NCI-H82 treated with DMSO at 0.1 percent for 48 hours (cell line): ENCODE data around the gene MCFD2.

ENCODE experiments used
- DNase-seq: peaks from one replicate; lab custom pipeline; 2025; ENCODE audit not compliant: unreplicated experiment; lab: John Stamatoyannopoulos, UW

Gene MCFD2

DNA sequence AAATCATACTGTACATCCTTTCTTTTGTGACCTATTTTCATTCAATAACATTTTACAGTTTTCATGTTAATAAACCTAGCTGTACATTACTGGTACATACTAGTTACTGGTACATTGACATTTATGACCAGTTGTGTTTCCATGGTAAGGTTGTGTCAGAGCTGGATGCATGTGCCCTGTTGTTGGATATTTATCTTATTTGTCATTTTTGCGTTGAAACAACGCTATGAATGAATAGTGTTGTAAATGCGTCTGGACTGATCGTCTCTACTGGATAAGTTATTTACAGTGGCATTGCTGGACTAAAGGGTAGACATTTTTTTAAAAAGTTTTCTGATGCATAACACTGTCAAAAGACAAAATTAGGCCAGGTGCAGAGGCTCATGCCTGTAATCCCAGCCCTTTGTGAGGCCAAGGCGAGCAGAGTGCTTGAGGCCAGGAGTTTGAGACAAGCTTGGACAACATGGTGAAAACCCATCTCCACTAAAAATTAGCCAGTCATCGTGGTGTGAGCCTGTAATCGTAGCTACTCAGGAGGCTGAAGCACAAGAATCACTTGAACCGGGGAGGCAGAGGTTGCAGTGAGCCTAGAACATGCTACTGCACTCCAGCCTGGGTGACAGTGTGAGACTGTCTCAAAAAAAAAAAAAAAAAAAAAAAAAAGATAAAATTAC is 40.2 kb downstream of the MCFD2 start:
- DNase-seq = no peak

DNA sequence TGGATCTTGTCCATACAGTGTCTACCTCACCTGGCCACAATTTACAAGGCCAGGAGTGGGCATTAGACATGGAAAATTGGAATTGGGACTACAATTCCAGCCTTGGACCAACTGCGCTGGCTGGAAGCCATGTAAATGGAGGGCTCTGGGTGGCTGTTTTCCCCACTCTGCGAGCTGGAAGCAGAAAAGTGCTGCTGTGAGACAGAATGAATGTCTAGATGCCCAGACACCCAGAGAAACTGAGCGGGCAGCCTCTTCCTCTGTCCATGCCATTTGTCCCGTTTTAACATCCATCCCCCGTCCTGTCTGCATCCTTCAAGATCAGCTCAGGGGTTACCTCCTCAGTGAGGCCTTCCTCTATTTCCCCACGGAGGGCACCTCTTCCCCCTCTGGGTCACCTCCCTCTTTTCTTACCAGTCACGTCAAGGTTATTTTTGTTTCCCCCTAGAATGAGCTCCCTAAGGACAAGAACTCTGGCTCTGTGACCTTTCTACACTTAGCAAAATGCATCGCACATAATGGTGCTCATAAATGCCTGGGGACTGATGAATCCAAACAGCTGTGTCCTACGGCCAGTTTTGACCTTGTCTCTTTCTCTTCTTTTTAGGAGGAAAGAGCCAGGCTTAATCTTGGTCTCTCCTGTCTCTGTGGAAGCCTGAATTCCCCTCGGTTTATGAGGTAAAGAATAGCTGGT is 41.2 kb downstream of the MCFD2 start:
- no peak for DNase-seq

GRCh38 chr2:46873604-46874068 is 42.0 kb downstream of the MCFD2 start:
- DNase-seq = no peak

- no peak for DNase-seq
Observed at GRCh38 chr2:46872902-46873603, 42.6 kb downstream of the MCFD2 start.

- DNase-seq = no peak
Observed at GRCh38 chr2:46871976-46872381, 43.6 kb downstream of the MCFD2 start.

DNA sequence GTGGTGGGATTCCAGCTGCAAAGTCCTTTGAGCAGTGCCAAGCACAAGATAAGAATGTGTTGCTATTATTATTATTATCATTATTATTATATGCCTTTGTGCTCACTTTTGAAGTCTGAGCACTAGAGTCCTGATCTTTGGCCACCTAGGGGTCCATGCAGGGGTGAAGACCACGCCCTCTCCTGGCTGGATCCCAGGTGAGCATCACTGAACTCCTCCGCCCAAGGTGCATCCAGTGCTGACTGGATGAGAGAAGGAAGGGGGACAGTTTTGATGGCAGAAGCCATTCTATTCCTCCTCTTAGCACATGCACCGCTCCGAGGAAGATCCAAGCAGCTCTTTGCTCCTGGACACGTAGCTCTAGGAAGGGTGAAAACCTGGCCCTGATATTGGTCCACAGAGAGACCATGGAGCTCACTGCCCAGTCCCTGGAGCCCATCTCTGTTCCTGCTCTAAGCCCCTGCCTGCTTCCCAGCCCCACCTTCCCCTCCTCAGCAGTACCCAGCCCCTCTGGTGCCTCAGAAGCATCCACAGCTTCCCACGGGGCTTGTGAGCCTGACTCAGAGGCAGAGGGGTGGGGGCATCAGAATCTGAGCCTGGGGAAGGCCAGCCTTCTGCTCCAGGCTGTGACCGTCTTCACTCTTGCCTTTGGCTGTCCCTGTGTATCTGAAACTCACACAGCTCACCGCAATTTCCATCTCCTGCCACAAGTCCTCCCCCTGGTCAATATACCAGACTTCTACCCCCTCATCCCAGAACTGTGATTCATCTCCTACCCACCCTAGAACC is 45.4 kb downstream of the MCFD2 start:
- DNase-seq = no peak

DNA sequence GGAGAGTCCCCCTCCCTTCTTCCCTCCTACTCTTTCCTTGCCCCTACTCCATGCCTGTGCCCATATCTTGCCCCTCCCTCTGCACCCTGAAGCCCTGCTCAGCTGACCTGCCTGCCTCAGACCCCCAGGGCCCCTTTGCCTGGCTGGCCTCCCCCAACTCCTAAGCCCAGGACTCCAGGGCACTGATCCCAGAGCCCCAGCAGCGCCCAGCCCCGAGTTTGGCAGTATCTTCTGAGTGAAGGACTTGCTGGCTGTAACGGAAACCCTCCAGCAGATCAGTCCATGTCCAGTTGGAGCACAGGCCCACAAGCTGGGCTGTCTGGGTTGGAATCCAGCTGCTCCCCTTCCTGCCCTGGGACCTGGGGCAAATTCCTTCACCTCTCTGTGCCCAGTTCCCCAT is 46.0 kb downstream of the MCFD2 start:
- DNase-seq = no peak

DNA sequence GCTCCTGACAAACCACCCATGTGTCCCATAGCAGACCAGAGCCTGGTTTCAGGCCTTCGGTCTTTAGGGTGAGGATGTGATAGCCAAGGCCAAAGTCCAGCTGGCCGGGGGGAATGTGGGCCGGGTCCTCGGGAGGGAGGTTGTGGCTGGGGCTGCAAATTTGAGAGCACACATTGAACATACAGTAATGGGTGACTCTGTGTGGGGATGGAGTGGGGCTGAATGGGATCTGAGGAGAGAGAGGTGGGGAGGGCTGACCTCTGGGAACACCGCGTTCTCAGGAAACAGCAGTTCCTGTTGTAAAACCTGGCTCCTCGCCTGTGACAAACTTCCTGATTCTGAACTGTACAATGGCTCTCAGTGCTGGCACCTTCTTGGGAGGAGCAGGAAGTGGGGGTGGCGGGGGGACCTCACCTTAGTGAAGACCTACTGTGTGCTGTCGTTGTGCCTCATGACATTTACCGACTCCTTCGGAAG is 48.8 kb downstream of the MCFD2 start:
- no peak for DNase-seq

- DNase-seq = no peak
Observed at GRCh38 chr2:46865181-46865970, 50.2 kb downstream of the MCFD2 start.

GRCh38 chr2:46863882-46864281 is 51.7 kb downstream of the MCFD2 start:
- DNase-seq = no peak

GRCh38 chr2:46862514-46862913 is 53.1 kb downstream of the MCFD2 start:
- DNase-seq = no peak

- no peak for DNase-seq
Observed at GRCh38 chr2:46861916-46862315, 53.7 kb downstream of the MCFD2 start.

GRCh38 chr2:46859482-46859881 is 56.1 kb downstream of the MCFD2 start:
- DNase-seq = no peak

GRCh38 chr2:46858702-46859090 is 56.9 kb downstream of the MCFD2 start:
- no peak for DNase-seq

DNA sequence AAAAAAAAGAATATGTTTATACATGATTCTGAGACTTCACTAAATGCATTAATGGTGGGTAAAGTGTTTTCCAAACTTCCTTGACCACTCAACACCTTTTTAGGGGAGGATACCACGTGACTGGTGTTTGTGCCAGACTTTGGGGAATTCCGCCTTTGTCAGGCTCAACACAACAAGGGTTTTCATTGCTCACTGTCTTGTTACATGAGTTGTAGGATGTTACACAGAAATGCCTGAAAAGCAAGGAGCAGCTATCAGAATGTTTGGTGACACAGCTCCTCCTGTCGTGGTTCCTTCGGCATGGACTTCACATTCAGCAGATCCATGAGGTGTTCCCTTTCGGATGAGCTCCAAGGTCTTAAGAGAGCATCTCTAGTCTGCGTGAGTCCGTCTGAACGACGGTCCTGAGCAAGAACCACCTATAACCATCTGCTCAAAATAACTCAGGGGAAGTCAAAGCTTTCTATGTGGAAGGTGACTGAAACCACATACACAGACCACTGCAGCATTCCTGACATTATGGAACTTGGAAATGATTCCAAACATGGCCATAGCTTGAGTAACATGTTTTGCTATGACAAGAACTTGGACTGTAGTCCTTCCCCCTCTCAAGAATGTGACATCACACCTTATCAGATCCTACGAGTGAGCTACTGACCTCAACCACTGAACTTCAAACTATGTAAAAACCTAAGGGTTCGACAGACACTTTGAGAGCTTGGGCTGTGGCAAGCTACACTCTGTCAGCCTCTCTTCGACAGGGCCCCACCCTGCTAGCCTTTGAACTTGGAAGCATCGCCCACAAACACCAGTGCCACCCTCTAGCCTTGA is 57.5 kb downstream of the MCFD2 start:
- DNase-seq = no peak

DNA sequence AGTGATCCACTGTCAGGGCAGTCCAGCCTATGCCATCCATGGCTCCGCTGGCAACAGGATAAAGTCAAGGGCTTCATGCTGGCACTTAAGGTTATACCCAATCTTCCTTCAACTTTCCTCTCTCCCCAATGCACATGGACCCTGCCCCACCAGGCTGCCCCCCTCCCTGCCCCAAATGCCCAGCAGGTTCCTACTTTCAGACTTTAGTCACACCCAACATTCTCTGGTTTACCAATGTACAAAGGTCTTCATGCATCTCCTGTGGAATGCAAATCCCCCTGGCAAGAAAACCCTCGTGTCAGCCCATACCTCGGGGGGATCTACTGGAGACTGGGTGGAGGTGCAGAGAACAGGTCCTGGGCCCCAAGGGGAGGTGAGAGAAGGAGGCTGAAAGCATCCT is 59.3 kb downstream of the MCFD2 start:
- DNase-seq = no peak

DNA sequence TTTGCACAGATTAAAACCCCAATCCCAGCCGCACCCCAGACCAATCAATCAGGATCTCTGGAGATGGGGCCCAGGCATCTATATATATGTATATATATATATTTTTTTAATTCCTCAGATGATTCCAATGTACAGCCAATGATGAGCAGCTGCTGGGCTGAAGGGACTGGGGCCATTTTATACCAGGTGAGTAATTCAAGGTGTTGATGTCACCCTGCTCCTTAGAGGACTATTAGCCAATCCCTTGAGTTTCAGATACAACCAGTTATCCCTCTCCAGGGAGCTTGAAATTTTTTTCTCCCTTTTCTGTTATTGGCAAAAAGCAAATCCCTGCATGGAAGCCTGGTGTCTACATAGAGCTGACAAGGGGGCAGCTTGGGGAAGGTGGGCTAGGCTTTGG is 59.8 kb downstream of the MCFD2 start:
- no peak for DNase-seq

DNA sequence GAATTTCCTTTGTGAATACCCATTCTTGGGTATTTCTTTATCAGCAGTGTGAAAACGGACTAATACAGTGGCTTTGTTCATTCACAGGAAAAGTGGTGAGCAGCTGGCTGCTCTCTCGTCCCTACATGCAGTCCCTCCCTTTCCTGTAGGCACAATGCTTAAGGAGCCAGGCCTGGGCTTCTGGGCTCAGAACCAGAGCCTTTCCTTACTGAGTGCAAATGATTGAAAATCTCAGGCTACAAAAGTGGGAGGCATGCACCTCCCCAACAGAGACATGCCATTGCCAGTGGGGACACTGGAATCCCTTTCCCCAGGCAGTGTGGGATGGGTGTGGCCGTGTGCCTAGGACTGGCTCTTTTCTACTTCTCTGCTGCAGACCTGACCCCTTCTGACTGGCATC is 61.3 kb downstream of the MCFD2 start:
- no peak for DNase-seq

DNA sequence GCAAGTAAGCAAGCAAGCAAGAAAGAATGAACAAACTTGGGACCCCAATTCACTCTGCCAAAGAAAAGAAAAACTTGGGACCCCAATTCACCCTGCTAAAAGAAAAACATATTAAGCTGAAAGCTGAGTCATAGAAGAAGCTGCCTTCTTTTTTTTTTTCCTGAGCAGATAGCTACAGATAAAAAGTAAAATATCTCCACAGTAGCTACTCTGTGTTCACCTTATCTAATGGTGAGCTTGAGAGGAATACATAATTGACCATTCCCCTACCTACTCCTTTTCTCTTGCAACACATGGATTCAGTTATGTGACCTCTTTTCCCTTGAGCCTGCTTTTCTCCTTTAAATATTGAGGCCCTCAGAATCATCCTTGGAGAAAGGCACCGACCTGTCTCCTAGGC is 63.0 kb downstream of the MCFD2 start:
- DNase-seq = no peak

- no peak for DNase-seq
Observed at GRCh38 chr2:46852124-46852523, 63.5 kb downstream of the MCFD2 start.
